GM18519 (cell line): ENCODE measurements around the gene GJB1.
A peak's percentile ranks its signal among the peaks of the same experiment; 100 is the strongest.
"Not testable (repeated sequence)": the region's sequence is repeated elsewhere in the genome, so short reads cannot be mapped to it uniquely, and the experiment has no call there.

Experiments
- ATAC-seq: cut with Tn5 transposase; IDR thresholded peaks from one replicate; pipeline ENCODE4 v1.9.1; 2021; ENCODE audit warnings: mild to moderate bottlenecking, moderate library complexity; ENCODE audit not compliant: unreplicated experiment, low FRiP score

GJB1 gene

DNA sequence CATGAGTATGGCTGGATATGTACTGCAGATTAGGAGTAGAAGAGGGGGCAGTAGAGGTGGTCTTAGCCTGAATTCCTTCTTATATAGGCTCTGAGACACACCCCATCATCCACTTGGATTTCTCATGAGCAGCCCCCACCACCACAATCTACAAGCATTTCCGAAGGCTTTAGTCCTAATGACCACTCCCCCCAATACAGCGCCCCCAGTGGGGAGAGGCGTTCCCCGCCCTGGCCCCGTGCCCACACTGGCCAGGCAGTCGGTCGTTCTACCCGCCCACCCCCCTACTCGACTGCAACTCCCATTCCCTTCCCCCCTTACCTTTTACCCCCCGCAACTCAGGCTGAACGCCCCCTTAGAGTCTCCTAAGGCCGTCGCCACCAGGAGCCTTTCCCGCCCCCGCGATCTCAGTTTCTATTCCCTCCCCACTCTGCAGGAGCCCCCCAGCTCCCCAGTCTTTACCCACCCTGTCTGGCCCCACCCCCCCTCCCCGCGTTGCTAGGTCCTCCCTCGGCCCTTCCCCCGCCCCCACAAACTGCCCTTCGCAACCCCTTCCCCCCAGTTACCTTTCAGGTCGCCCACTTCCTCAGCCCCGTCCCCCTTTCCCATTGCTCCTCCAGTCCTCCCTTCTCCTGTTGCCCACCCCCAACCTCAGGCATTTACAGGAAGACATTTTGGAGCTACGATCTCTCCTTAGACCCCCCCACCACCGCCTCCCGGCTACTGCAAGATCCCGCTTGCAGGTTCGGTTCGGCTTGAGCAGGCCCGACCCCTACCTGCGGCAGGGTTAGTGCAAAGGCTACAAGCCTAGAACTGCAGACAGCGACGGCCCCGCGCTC lies 30.4 kb downstream of the GJB1 start:
- ATAC-seq = no peak

DNA sequence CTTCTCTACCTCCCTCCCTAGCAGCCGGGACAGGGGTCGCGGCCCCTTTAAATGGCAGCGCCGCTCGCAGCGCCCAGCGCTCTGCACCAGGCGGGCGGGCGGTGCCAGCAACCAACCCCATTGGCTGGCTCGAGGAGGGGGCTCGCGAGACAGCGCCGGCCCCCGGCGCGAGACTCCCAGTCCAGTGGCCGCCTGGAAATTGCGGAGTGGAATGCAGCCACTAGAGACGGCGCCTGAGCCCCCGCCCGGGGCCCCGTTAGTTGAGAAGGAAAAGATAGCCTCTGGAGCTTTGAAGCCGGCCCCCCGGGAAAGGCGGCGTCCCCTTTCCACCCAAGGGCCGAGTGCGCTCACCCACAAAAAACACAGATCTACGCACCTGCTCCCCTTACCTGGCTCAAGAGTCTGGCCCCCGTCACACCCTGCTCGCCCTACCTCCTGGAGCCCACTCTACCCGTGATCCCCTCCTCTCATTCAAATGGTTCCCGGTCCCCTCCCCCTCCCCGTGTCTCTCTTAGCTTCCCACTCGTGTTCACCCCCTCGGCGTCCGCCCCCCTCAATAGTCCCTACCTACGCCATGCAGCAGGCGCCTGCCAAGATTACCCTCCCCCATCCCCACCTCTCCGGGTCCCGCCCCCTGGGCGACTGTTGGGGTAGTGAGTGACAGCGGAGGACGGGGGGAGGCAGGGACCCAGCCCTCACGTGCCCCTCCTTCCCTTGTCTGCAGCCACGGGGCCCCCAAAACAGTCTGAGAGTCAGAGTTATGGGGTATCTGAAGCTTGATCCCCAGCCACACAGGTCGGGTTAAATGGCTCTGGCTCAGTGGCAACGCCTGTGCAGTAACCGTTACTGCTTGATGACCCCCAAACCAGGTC lies 31.3 kb downstream of the GJB1 start, which contains the start of gene ZMYM3:
TSS of gene ZMYM3 (minus strand) at position 49 of the 872 bp plus-strand sequence. CDS start 885 bp downstream, outside the sequence.
- peak; percentile 75 for ATAC-seq

DNA sequence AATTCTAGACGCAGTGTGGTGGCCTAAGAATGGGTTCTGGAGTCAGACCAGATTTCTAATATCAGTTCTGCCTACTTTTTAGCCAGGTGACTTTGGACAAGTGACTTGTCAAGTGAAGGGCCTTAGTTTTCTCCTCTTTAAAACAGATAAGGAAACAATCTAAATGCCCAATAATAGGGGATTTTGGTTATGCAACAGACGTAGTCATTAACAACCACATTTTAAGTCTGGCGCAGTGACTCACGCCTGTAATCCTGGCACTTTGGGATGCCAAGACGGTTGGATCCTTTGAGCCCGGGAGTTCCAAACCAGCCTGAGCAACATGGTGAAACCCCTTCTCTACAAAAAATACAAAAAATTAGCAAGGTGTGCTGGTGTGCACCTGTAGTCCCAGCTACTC lies 33.0 kb downstream of the GJB1 start:
- no peak for ATAC-seq

DNA sequence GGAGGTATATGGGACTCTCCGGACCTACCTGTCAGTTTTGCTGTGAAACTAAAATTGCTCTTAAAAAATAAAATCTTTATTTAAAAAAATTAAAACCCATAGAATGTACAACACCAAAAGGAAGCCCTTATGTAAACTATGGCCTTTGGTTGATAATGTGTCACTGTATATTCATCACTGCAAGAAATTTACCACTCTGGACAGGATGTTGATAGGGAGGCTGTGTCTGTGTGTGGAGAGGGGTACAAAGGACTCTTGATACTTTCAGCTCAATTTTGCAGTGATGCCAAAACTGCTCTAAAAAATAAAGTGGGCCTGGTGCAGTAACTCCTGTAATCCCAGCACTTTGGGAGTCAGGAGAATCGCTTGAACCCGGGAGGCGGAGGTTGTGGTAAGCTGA lies 33.8 kb downstream of the GJB1 start:
- no peak for ATAC-seq

DNA sequence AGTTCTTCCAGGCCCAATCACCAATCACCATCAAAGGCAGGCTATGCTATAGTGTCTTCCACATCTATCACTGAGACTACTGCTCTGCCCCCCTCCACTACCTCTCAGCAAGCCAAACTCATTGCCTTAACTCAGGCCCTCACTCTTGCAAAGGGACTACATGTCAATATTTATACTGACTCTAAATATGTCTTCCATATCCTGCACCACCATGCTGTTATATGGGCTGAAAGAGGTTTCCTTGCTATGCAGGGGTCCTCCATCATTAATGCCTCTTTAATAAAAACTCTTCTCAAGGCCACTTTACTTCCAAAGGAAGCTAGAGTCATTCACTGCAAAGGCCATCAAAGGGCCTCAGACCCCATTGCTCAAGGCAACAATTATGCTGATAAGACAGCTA lies 45.6 kb downstream of the GJB1 start:
- ATAC-seq = not testable (repeated sequence)

DNA sequence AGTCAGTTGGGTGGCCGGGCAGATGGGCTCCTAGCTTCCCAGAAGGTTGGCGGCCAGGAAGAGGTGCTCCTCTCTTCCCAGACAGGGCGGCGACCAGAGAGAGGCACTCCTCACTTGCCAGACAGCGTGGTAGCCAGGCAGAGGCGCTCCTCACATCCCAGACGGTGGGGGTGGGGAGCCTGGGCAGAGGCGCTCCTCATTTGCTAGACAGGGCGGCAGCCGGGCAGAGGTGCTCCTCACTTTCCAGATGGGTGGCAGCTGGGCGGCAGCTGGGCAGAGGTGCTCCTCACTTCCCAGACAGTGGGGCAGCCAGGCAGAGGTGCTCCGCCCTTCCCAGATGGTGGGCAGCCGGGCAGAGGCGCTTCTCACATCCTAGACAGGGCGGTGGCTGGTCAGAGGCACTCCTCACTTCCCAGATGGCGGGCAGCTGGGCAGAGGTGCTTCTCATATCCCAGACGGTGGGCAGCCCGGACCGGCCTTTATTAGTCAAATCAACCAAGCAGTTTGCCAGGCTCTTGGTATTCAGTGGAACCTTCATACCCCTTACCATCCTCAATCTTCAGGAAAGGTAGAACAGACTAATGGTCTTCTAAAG lies 46.9 kb downstream of the GJB1 start:
- no peak for ATAC-seq

DNA sequence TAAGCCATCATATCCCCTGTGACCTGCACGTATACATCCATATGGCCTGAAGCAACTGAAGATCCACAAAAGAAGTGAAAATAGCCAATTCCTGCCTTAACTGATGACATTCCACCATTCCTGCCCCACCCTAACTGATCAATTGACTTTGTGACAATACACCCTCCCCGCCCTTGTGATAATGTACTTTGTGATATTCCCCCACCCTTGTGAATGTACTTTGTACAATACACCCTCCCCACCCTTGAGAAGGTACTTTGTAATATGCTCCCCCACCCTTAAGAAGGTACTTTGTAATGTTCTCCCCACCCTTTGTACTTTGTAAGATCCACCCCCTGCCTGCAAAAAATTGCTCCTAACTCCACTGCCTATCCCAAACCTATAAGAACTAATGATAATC lies 49.3 kb downstream of the GJB1 start:
- ATAC-seq = not testable (repeated sequence)
